ENCODE results near the gene ZNF438.
"Not testable (repeated sequence)": the region's sequence is repeated elsewhere in the genome, so short reads cannot be mapped to it uniquely, and the experiment has no call there.

ZNF438 gene

GRCh38 chr10:31031558-31032257 is at the start of gene ZNF438:
TSS of gene ZNF438 (minus strand) at chr10:31031865. CDS start at chr10:30877034, 154,831 bp downstream.
- in situ Hi-C loops (cut with MboI; ENCODE audit: low sequenced_read_pairs): no loop called here

- in situ Hi-C loops (cut with MboI; ENCODE audit: low sequenced_read_pairs): no loop called here
Observed at GRCh38 chr10:31076610-31076988, 44.9 kb upstream of the ZNF438 start.

- in situ Hi-C loops (cut with MboI; ENCODE audit: low sequenced_read_pairs): no loop called here
Observed at GRCh38 chr10:31075881-31076609, 44.4 kb upstream of the ZNF438 start.

GRCh38 chr10:31075434-31075833 is 43.8 kb upstream of the ZNF438 start:
- in situ Hi-C loops (cut with MboI; ENCODE audit: low sequenced_read_pairs): no loop called here

- in situ Hi-C loops (cut with MboI; ENCODE audit: low sequenced_read_pairs): no loop called here
Observed at GRCh38 chr10:31074722-31075086, 43.0 kb upstream of the ZNF438 start.

GRCh38 chr10:31073996-31074721 is 42.5 kb upstream of the ZNF438 start:
- in situ Hi-C loops (cut with MboI; ENCODE audit: low sequenced_read_pairs): no loop called here

GRCh38 chr10:31073211-31073610 is 41.5 kb upstream of the ZNF438 start:
- in situ Hi-C loops (cut with MboI; ENCODE audit: low sequenced_read_pairs): no loop called here

GRCh38 chr10:31072451-31072850 is 40.8 kb upstream of the ZNF438 start:
- in situ Hi-C loops (cut with MboI; ENCODE audit: low sequenced_read_pairs): no loop called here

GRCh38 chr10:31071232-31072005 is 39.8 kb upstream of the ZNF438 start:
- in situ Hi-C loops (cut with MboI; ENCODE audit: low sequenced_read_pairs): no loop called here

- in situ Hi-C loops (cut with MboI; ENCODE audit: low sequenced_read_pairs): no loop called here
Observed at GRCh38 chr10:31070691-31071090, 39.0 kb upstream of the ZNF438 start.

- in situ Hi-C loops (cut with MboI; ENCODE audit: low sequenced_read_pairs): no loop called here
Observed at GRCh38 chr10:31070025-31070424, 38.4 kb upstream of the ZNF438 start.

GRCh38 chr10:31069411-31069810 is 37.7 kb upstream of the ZNF438 start:
- in situ Hi-C loops (cut with MboI; ENCODE audit: low sequenced_read_pairs): no loop called here

- in situ Hi-C loops (cut with MboI; ENCODE audit: low sequenced_read_pairs): no loop called here
Observed at GRCh38 chr10:31064348-31064747, 32.7 kb upstream of the ZNF438 start.

GRCh38 chr10:31063841-31064240 is 32.2 kb upstream of the ZNF438 start:
- in situ Hi-C loops (cut with MboI; ENCODE audit: low sequenced_read_pairs): no loop called here

- in situ Hi-C loops (cut with MboI; ENCODE audit: low sequenced_read_pairs): no loop called here
Observed at GRCh38 chr10:31062856-31063255, 31.2 kb upstream of the ZNF438 start.

GRCh38 chr10:31061941-31062340 is 30.3 kb upstream of the ZNF438 start:
- in situ Hi-C loops (cut with MboI; ENCODE audit: low sequenced_read_pairs): no loop called here

- in situ Hi-C loops (cut with MboI; ENCODE audit: low sequenced_read_pairs): no loop called here
Observed at GRCh38 chr10:31058795-31059703, 27.4 kb upstream of the ZNF438 start.

GRCh38 chr10:31056678-31057077 is 25.0 kb upstream of the ZNF438 start:
- in situ Hi-C loops (cut with MboI; ENCODE audit: low sequenced_read_pairs): not testable (repeated sequence)

- in situ Hi-C loops (cut with MboI; ENCODE audit: low sequenced_read_pairs): no loop called here
Observed at GRCh38 chr10:31055573-31056251, 24.0 kb upstream of the ZNF438 start.

- in situ Hi-C loops (cut with MboI; ENCODE audit: low sequenced_read_pairs): no loop called here
Observed at GRCh38 chr10:31051703-31052102, 20.0 kb upstream of the ZNF438 start.

Data from HL-60/S4 treated with phorbol 12-myristate 13-acetate at 8.2 ng/mL for 4 days and 3 days (cell line).